ENCODE measurements around the gene PLAC8L1. TPM values are rescaled to one million over a fixed set of nuclear protein-coding genes. Genes with fewer than 3 reads are reported as not detected.

PLAC8L1 gene
- total and polyA plus RNA-seq, 2 donors from 2014 or later, result not detected

DNA sequence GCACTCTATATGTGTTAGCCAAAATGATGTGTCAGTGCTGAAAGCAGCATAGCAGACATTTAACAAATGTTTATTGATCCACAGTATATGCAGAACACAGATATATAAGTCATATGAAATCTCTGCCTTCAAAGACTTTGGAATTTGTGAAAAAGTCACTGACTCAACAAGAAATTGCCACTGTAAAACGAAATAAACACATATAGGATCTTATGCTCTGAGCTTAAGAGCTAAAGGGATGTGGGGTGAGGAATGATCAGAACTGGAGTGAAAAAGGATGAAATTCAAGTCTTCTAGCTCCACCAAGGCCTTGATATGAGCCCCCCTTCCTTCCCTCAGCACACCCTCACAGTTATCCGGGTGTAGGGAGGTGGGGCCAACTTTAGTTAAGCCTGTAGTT is 49.9 kb downstream of the PLAC8L1 start:
- Histone ChIP-seq H3K4me1 (ENCODE audit: control insufficient read depth in 2 of 3, insufficient read depth in 2 of 3, low read depth in 1 of 3, low read length in 3 of 3) (no peaks in the 10 kb centered on the region), H3K9ac (ENCODE audit: low read length in 3 of 3) (no peak overlapping the region), H3K9me3 (ENCODE audit: control insufficient read depth in 2 of 3, insufficient read depth in 1 of 3, low read length in 3 of 3) (no peaks in the 10 kb centered on the region), H3K36me3 (ENCODE audit: control insufficient read depth in 2 of 3, insufficient read depth in 3 of 3, low read length in 3 of 3) (no peaks in the 10 kb centered on the region), H3K27me3 (ENCODE audit: control insufficient read depth, insufficient read depth, low read length) (no peaks in the 10 kb centered on the region), H3K4me3 (ENCODE audit: low read length in 3 of 3) (no peak overlapping the region), H3K27ac (ENCODE audit: low read depth in 2 of 2, low read length in 2 of 2) (no peak overlapping the region)
- DNase-seq, result no peak
- intact Hi-C loops (cut with DNase I), result no loop called here
- TF ChIP-seq CTCF (IDR thresholded peaks at IDR 0.05; ENCODE audit: borderline replicate concordance, extremely low read depth, insufficient read depth), result no peak
- no peak for FAIRE-seq

- intact Hi-C loops (cut with DNase I), result no loop called here
- H3K36me3 ChIP-seq (ENCODE audit: control insufficient read depth in 2 of 3, insufficient read depth in 3 of 3, low read length in 3 of 3), result no peaks in the 10 kb centered on the region
- H3K27me3 ChIP-seq (ENCODE audit: control insufficient read depth, insufficient read depth, low read length), result no peaks in the 10 kb centered on the region
- H3K4me1 ChIP-seq (ENCODE audit: control insufficient read depth in 2 of 3, insufficient read depth in 2 of 3, low read depth in 1 of 3, low read length in 3 of 3), result no peaks in the 10 kb centered on the region
- no peaks in the 10 kb centered on the region for H3K9me3 ChIP-seq (ENCODE audit: control insufficient read depth in 2 of 3, insufficient read depth in 1 of 3, low read length in 3 of 3)
- no peak overlapping the region for H3K4me3 ChIP-seq (ENCODE audit: low read length in 3 of 3)
- DNase-seq (no peak), FAIRE-seq (no peak)
- H3K27ac ChIP-seq (ENCODE audit: low read depth in 2 of 2, low read length in 2 of 2), result no peak overlapping the region
- TF ChIP-seq CTCF (IDR thresholded peaks at IDR 0.05; ENCODE audit: borderline replicate concordance, extremely low read depth, insufficient read depth), result peak; percentile 6
- H3K9ac ChIP-seq (ENCODE audit: low read length in 3 of 3), result no peak overlapping the region
Observed at GRCh38 chr5:146052780-146053179, 52.6 kb downstream of the PLAC8L1 start.

DNA sequence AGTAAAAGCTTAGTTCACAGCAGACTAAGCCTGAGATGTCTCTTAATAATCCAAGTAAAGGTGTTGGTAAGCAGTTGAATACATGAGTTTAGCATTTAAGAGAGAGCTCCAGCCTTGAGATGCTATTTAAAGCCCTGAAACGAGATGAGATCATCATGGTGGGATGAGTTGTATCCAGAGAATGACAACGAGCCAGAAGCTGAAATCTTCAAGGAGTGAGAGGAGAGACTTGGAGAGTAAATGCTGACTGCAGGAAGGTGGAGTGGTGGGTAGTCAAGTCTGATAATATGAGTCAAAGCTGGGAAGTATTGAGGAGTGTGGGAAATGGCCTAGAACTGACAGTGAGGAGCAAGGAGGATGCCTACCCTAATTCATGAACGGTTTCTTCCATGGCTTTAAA is 53.7 kb downstream of the PLAC8L1 start:
- FAIRE-seq (no peak), DNase-seq (no peak)
- Histone ChIP-seq H3K36me3 (ENCODE audit: control insufficient read depth in 2 of 3, insufficient read depth in 3 of 3, low read length in 3 of 3) (no peaks in the 10 kb centered on the region), H3K9me3 (ENCODE audit: control insufficient read depth in 2 of 3, insufficient read depth in 1 of 3, low read length in 3 of 3) (no peaks in the 10 kb centered on the region), H3K27ac (ENCODE audit: low read depth in 2 of 2, low read length in 2 of 2) (no peak overlapping the region), H3K9ac (ENCODE audit: low read length in 3 of 3) (no peak overlapping the region), H3K4me3 (ENCODE audit: low read length in 3 of 3) (no peak overlapping the region), H3K27me3 (ENCODE audit: control insufficient read depth, insufficient read depth, low read length) (no peaks in the 10 kb centered on the region), H3K4me1 (ENCODE audit: control insufficient read depth in 2 of 3, insufficient read depth in 2 of 3, low read depth in 1 of 3, low read length in 3 of 3) (no peaks in the 10 kb centered on the region)
- intact Hi-C loops (cut with DNase I), result no loop called here
- TF ChIP-seq CTCF (IDR thresholded peaks at IDR 0.05; ENCODE audit: borderline replicate concordance, extremely low read depth, insufficient read depth), result no peak

DNA sequence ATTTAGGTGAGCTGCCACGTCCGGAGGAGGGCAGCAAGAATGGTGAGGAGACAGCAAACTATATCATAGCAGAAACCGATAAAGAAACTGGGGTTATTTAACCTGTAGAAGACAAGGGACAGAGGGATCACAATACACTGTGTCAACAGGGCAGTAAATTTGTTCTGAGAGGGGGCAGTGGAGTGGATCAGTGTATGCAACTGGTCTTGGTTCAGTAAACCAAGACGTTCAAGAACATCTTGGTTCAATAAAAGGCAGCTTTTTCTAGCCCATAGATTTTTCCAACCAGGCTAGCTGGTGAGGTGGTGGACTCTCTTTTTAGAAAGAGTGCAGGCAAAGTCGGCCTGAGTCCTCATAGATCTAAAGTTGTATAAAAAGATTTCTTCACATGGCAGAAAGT is 55.3 kb downstream of the PLAC8L1 start:
- H3K4me3 ChIP-seq (ENCODE audit: low read length in 3 of 3), result no peak overlapping the region
- FAIRE-seq (no peak), DNase-seq (peak in 2 of 5 donors; percentile 40 to 42)
- no peak overlapping the region for H3K27ac ChIP-seq (ENCODE audit: low read depth in 2 of 2, low read length in 2 of 2)
- TF ChIP-seq CTCF (IDR thresholded peaks at IDR 0.05; ENCODE audit: borderline replicate concordance, extremely low read depth, insufficient read depth), result no peak
- no peaks in the 10 kb centered on the region for H3K9me3 ChIP-seq (ENCODE audit: control insufficient read depth in 2 of 3, insufficient read depth in 1 of 3, low read length in 3 of 3)
- intact Hi-C loops (cut with DNase I), result no loop called here
- no peaks in the 10 kb centered on the region for H3K36me3 ChIP-seq (ENCODE audit: control insufficient read depth in 2 of 3, insufficient read depth in 3 of 3, low read length in 3 of 3)
- H3K4me1 ChIP-seq (ENCODE audit: control insufficient read depth in 2 of 3, insufficient read depth in 2 of 3, low read depth in 1 of 3, low read length in 3 of 3), result no peaks in the 10 kb centered on the region
- H3K27me3 ChIP-seq (ENCODE audit: control insufficient read depth, insufficient read depth, low read length), result no peaks in the 10 kb centered on the region
- no peak overlapping the region for H3K9ac ChIP-seq (ENCODE audit: low read length in 3 of 3)
